Left ventricle myocardium inferior (tissue), 1 donor: ENCODE data around the gene NAA20. TPM values are rescaled to one million over a fixed set of nuclear protein-coding genes. Genes with fewer than 3 reads are reported as not detected.

Source experiments
- DNase-seq: peaks from one replicate; pipeline ENCODE4 v3.0.0-alpha.2; 2020
- H3K27ac ChIP-seq: fragments of 200-600 bp; replicated peaks from 2 replicates; pipeline ENCODE4 v1.8.0; 2021
- H3K27me3 ChIP-seq: fragments of 200-600 bp; 2 replicates; pipeline ENCODE4 v1.8.0; 2021; ENCODE audit warnings: low read depth
- H3K36me3 ChIP-seq: fragments of 200-600 bp; 2 replicates; pipeline ENCODE4 v1.8.0; 2021
- H3K4me1 ChIP-seq: fragments of 200-600 bp; 2 replicates; pipeline ENCODE4 v1.8.0; 2021
- H3K4me3 ChIP-seq: fragments of 200-600 bp; 2 replicates; pipeline ENCODE4 v1.8.0; 2021; ENCODE audit warnings: mild to moderate bottlenecking, moderate library complexity
- H3K9me3 ChIP-seq: fragments of 200-600 bp; replicated peaks from 2 replicates; pipeline ENCODE4 v1.8.0; 2021
- intact Hi-C: fragments of 100-400 bp; cut with micrococcal nuclease; formaldehyde crosslinking; loops from one replicate; pipeline ENCODE4 v1.11.0; 2022
- total RNA-seq: library from RNA; stranded (reverse); fragmentation: NEBNext Ultra II Directional; extraction: Animal tissue kit (Norgen Biotek cat#: 25700); gene quantifications from one replicate; pipeline ENCODE4 v1.2.1, GENCODE V29; 2021
- TF ChIP-seq, protein P1 (sequence below): fragments of 200-600 bp; IDR thresholded peaks from 2 replicates; pipeline ENCODE4 v1.8.0; 2021; ENCODE audit warnings: antibody characterized with exemption, mild to moderate bottlenecking, borderline replicate concordance
- donor health status: DM: no; HTN: yes; CAD: no; lungs with severe emphysema.

NAA20 gene
- total RNA-seq, 1 donor from 2014 or later: 67.5 TPM

GRCh38 chr20:20079102-20079784 is 62.1 kb downstream of the NAA20 start:
- DNase-seq: no peak
- Histone ChIP-seq H3K9me3 (no peaks in the 10 kb centered on the region), H3K27me3 (peaks cover 9% of the 10 kb centered on the region), H3K4me1 (peaks cover 3% of the 10 kb centered on the region), H3K36me3 (no peaks in the 10 kb centered on the region), H3K27ac (no peak overlapping the region), H3K4me3 (no peak overlapping the region)
- TF ChIP-seq, protein P1, sequence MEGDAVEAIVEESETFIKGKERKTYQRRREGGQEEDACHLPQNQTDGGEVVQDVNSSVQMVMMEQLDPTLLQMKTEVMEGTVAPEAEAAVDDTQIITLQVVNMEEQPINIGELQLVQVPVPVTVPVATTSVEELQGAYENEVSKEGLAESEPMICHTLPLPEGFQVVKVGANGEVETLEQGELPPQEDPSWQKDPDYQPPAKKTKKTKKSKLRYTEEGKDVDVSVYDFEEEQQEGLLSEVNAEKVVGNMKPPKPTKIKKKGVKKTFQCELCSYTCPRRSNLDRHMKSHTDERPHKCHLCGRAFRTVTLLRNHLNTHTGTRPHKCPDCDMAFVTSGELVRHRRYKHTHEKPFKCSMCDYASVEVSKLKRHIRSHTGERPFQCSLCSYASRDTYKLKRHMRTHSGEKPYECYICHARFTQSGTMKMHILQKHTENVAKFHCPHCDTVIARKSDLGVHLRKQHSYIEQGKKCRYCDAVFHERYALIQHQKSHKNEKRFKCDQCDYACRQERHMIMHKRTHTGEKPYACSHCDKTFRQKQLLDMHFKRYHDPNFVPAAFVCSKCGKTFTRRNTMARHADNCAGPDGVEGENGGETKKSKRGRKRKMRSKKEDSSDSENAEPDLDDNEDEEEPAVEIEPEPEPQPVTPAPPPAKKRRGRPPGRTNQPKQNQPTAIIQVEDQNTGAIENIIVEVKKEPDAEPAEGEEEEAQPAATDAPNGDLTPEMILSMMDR: no peak
- intact Hi-C loops: no loop called here

Other genes with a start within 250 kb of the NAA20 start
- gene CRNKL1, start 35.1 kb downstream of the NAA20 start, total RNA-seq: 18.0 TPM
- 54.8 TPM for gene CFAP61, start 35.2 kb downstream of the NAA20 start, total RNA-seq